ENCODE results near the gene MVK. TPM values are rescaled to one million over a fixed set of nuclear protein-coding genes. Genes with fewer than 3 reads are reported as not detected.
"Not testable (repeated sequence)": the region's sequence is repeated elsewhere in the genome, so short reads cannot be mapped to it uniquely, and the experiment has no call there.

MVK gene
- total RNA-seq, 1 donor from 2014 or later, result 6.7 TPM

DNA sequence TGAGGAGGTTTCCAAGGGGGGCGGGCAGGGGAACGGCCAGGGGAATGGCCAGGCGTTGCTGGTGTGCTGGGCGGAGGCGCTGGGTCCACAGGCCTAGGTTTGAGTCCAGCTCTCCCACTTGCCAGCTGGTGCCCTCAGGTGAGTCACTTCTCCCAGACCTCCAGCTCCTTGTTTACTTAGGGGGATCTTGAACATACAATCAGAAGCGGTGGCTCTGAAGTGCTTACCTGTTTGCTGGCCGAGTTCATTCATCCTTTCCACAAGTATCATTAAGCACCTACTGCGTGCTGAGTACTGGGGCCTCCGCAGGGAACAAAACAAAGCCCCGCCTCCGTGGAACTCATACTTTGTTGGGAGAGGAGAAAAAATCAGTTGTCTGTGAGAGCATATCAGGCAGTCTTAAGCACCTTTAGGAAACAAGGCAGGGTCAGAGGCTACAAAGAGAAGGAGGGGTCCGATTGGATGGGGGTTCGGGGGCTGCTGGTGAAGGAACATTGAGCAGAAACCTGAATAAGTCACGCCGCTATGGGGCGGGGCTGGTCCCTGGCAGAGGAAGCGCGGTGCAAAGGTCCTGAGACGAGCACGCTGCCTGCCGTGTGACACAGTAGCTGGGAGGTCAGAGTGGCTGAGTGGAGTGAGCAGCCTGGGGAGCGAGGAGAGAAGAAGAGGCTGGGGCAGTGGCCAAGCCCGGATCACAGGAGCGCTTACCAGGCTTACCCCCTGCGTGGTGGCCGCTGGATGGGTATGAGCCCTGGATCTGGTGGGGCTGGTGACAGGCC, 15.1 kb downstream of the MVK start:
- DNase-seq (ENCODE audit: low read depth in 2 of 2), result no peak

DNA sequence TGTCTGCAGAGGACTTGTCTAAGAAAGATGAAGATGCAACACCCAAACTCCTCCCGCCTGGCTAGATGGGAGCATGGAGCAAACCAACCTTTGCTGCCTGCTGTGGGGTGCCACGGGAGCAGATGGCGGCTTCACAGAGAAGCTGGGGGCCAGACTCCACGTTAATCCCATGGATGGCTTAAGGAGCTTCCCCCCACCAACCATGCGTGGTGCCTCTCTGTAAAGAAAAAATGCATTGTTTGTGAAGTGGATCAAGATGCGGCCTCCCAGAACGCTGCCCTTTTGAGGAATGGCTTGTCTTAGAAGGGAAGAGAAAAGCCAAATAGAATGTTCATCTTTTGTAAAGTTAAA, 15.6 kb downstream of the MVK start:
- DNase-seq (ENCODE audit: low read depth in 2 of 2), result no peak

DNA sequence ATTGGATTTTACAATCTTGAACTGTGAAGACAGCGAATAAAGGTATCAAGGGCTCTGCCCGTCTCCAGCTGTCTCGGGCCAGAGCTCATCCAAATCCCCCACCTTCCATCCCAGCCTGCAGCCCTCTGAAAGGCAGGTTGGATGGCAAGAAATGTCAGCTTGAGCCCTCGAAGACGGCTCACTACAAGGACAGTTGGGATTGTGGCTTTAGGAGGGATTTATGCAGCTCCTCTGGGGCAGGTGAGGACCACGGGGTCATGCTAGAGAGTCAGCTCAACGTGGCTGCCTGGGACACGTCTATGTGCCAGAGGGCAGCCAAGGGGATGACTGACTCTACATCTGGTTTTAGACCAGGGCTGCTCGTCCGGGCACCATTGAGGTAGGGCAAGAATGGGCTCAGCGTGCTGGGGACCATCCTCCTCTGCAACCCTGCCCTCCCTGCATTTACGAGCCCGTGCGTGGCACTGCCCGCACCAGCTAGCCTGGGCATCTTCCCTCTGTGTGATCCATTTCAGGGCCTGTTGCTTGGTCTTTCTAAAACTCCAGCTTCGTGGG, 16.2 kb downstream of the MVK start:
- DNase-seq (ENCODE audit: low read depth in 2 of 2), result no peak

DNA sequence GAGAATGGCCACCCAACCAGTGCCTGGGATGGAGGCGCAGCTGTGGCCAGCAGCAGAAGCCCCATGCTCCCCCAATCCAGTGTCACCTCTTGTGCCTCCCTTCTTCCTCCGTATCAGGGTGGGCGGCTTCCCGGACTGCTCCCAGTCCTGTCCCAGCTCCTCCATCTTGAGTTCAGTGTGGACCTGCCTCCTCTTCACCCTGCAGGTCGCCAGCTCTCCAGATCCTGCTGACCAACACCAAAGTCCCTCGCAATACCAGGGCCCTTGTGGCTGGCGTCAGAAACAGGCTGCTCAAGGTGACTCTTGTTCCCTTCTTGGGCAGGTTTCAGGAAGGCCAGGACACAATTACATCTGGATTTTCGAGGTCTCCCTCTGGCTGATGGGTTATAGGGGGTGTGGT, 17.0 kb downstream of the MVK start:
- no peak for DNase-seq (ENCODE audit: low read depth in 2 of 2)

DNA sequence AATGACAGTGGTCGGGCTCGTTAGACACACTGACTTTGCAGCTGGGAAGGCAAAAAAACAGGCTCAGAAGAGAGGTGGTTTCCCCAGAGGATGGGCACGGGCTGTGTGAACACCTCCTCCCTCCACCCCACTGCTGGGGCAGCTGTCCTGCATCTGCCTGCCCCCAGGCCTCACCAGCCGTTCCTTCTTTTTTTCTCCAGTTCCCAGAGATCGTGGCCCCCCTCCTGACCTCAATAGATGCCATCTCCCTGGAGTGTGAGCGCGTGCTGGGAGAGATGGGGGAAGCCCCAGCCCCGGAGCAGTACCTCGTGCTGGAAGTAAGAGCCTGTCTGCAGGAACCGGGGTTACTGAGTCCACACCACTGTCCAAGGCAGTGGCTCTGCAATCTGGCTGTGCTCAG, 17.4 kb downstream of the MVK start:
- no peak for DNase-seq (ENCODE audit: low read depth in 2 of 2)

DNA sequence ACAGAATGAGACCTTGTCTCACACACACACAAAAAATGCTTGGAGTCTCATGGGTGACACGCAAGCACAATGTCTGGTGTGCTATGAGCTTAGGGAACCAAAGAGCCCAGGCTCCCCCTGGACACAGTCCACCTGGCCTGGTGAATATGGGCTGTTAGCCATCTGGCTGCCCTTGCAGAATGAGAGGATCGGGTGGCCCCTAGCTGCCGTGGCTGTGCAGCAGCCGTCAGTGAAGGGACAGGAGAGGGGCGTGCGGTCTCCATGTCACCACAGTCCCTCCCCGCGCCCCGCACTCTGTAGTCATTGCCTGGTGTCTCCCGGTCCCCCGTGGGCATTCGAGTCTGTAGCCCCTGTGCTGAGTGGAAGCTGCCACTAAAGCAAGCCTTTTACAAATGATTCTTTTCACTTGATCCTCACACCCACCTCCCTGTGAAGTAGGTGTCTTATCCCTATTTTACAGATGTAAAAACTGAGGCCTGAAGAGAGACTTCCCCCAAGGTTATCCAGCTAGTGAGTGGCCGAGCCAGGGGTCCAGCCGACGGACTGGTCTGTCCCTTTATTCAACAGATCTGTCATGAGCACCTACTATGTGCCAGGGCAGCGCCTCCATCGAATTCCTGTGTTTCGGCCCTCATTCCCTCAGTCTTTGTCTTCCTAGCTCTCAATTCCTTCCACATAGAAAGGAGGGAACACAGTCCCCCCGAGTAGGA, 18.8 kb downstream of the MVK start:
- no peak for DNase-seq (ENCODE audit: low read depth in 2 of 2)

DNA sequence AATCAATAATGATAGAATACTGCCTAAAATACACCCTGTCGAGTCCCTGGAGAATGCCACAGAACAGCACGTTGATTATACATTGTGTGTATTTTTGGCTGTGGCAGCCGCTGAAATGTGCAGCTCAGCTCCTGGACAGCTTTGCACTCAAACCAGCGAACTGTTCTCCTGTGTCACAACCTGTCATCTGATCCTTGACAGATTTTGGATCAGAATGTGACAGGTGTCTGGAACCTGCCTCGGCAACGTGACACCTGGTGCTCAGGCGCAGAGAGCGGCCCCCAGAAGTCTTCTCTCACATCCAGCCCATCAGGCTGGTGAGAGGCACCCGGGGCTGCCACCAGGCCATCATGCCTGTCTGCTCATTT, 19.3 kb downstream of the MVK start:
- DNase-seq (ENCODE audit: low read depth in 2 of 2), result no peak

DNA sequence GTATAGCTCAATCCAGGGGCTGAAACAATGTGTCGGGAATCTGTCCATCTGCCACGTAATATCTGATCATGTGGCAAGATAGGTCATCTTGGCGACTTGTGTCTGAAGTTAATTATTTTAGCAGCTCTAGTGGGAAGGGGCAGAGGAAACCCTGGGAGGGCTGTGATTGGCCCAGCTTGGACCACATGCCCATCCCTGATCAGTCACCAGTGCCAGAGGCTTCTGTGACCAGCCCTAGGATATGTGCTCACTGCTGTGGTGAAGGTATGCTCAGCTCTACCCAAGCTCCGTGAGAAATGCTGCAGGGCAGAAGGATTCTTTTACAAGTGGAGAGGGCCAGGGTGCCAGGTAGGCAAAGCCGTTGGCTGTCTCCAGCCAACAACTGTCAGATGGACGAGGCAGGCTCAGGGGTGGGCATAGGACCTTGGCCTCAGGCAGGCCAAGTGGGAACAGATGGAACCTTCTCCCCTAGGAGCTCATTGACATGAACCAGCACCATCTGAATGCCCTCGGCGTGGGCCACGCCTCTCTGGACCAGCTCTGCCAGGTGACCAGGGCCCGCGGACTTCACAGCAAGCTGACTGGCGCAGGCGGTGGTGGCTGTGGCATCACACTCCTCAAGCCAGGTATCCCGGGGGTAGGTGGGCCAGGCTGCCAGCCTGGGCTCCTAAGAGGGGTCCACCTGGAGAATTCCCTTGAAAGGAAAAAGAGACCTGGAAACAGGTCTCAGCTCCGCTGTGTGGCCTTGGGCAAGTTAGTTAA, 21.1 kb downstream of the MVK start:
- no peak for DNase-seq (ENCODE audit: low read depth in 2 of 2)

DNA sequence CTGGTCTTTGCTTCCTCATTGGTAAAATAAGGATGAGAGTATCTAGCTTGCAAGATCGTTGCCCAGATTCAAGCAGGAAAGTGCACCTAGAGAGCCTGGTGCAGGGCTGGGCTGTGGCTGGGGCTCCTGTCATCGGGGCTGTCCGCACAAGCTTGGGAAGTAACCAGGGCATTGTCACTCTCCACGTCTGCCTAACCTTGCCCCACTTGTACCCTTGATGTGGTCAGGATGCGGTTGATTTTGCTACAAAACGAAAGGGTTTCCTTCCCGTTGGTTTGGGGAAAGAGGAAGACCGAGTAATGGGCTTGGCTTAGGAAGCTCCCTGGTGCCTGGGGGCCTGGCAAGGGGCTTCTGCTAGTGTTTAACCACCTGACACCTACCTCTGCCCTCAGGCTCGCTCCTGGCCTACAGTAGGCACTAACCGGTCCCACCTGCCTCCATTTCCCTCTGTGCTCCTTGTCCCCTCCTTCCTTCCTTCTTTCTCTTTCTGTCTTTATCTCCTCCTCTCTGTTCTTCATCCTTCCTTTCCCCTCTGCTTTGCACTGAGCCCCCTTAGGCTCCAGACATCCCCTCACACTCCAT, 21.8 kb downstream of the MVK start:
- DNase-seq (ENCODE audit: low read depth in 2 of 2), result no peak

DNA sequence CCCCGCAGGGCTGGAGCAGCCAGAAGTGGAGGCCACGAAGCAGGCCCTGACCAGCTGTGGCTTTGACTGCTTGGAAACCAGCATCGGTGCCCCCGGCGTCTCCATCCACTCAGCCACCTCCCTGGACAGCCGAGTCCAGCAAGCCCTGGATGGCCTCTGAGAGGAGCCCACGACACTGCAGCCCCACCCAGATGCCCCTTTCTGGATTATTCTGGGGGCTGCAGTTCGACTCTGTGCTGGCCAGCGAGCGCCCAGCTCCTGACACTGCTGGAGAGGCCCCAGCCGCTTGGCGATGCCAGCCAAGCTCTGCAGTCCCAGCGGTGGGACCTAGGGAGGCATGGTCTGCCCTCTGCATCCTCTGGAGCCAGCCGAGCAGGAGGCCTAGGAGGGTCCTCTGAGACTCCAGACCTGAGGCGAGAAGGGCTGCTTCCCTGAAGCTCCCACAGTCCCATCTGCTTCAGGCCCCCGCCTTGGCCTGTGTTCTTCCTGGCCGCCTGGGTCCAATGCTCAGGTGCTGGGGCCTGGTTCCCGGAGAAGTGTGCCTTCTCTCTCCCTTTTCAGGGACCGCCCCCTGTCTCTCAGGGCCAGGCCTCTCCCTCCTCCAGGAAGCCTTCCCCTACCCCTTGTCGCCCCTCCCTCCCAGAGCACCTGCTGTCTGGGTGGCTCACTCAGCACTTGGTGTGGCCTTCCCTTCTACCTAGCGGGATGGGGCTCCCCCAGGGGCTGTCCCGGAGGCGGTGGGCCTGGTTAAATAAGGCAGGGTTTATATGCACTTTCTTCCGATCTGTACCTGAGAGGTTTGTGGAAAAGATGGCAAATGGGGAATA, 23.0 kb downstream of the MVK start:
- no peak for DNase-seq (ENCODE audit: low read depth in 2 of 2)

DNA sequence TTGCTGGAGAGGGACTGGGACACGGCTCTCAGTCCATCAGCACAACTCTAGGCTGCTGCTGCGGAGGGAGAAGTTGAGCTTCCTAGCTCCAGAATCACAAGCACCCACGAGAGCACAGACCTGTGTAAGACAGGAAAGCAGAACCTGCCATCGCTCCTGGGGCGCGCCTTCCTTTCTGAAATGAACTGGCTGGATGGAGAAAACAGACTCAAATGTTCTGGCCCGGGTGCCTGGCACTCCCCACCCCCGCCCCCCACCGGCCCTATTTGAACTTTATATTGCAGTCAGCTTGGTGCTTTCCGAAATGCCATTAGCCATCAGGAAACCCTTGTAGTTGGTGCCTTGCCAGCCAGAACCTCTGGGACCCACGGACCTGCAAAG, 23.8 kb downstream of the MVK start:
- no peak for DNase-seq (ENCODE audit: low read depth in 2 of 2)

DNA sequence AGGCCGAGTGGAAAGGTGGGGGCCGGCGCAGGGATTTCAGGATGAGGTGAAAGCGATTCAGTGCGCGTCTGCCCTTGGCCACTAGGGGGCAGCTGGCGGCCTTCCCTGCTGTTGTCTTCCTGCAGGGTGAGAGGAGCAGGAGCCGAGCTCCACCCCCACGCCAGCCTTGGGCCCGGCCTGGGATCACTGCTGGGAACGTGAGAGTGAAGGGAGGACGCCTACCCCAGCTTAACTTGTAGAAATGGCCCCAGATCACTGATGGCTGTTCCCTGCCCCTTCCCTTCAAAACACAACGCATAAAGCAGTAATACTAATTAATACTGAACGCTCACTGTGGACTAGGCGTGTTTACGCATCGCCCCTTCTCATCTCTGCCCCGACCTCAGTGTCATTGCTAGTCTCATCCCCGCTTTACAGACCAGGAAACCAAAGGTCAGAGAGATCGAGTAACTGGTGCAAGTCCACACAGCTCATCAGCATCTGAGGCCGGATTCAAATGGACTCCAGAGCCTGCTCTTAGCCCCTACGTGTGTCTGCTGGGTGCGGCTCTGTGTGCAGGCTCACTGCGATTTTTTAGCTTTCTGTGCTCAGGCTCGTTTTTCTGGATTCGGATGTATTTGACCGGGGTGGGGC, 24.3 kb downstream of the MVK start:
- DNase-seq (ENCODE audit: low read depth in 2 of 2), result peak; percentile 81 to 86

DNA sequence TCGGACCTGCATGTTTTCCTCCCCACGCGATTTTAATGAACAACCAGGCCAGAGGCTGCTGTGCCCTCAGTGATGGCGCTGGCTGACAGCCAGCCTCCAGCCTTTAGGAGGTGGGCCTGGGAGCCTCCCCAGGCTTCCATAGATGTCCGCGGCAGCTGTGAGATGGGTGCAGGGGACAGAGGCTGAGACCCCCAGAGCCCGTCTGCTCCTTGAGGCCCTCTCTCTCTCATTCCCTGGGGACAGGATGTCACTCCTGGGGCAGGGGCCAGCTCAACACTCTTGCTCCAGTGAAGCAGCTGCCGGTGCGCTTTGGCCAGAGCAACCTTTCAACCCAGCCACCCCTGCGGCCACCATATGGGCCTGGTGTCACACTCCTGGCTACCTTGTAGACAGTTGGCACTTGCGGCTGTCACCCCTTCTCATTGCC, 24.8 kb downstream of the MVK start:
- DNase-seq (ENCODE audit: low read depth in 2 of 2), result no peak

DNA sequence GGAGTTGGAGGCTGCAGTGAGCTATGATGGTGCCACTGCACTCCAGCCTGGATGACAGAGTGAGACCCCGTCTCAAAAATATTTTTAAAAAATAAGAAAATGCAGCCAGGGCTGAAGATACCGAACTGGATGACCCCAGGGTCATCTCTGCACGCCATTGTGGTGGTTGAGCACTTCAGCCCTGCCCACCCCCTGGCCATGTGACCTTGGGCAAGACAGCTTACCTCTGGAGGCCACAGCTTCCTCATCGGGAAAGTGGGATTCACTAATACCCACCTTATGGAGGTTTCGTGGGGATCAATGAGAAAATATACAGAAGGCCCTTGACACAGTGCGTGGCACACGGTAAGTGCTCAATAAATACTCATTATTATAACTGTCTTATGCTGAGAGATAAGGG, 25.5 kb downstream of the MVK start:
- no peak for DNase-seq (ENCODE audit: low read depth in 2 of 2)

DNA sequence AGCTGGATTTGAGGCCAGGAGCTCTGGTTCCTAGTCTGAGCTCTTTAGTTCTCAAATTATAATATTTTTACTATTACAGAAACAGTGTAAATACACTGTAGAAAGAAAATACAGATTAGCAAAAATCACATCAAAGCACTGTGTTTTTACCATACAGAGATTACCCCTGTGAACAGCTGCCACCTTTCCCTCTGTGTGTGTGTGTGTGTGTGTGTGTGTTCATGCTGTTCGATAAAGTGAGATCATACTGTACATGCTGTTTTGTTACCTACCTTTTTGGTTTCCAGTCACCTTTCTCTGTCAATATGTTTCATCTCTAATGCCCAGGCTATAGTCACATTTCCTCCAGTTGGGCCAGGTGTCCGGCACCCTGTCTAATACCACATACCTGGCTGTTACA, 26.9 kb downstream of the MVK start:
- no peak for DNase-seq (ENCODE audit: low read depth in 2 of 2)

DNA sequence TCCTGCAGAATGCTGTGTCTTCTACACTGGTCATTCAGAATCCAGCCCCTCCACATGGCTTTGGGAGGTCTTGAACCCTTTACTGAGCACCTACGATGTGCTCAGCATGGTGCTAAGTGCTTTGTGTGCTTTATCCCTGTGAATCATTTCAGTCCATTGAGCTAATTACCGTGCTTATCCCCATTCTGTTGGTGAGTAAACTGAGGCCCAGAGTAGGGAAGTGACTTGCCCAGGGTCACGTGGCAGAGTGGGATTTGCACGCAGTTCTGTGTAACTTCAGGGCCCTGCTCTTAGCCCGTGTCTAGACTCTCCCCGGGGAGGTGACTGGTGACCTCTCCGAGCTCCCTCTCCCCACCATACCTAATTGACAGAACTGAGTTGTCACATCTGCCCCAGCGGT, 27.4 kb downstream of the MVK start:
- DNase-seq (ENCODE audit: low read depth in 2 of 2), result no peak

DNA sequence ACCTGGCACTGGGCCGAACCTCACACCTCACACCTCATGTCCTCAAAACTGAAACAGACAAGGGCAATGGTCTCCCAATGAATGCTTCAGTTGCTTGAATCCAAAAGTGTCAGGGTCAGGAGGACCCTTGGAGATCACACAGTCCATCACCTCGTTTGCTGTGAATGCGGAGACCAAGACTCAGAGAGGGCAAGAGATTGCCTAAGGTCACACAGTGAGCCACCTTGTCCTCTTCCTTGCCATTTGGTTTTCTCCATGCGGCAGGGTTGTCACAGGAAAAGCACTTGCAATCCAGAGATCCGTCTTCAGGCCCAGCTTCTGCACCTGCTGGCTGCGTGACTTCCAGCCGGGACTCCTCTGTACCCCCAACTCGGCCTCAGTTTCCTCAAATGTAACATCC, 28.0 kb downstream of the MVK start:
- no peak for DNase-seq (ENCODE audit: low read depth in 2 of 2)

DNA sequence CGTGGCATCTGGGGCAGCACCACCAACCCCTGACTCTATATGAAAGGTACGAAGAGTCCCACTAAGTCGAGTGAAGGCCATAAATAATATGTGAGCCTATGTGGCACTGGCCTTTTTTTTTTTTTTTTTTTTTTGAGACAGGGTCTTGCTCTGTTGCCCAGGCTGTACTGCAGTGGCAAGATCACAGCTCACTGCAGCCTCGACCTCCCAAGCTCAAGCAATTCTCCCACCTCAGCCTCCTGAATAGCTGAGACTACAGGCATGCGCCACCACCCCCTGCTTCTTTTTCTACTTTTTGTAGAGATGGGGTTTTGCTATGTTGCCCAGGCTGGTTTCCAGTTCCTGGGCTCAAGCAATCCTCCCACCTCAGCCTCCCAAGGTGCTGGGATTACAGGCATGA, 28.5 kb downstream of the MVK start:
- DNase-seq (ENCODE audit: low read depth in 2 of 2), result not testable (repeated sequence)

DNA sequence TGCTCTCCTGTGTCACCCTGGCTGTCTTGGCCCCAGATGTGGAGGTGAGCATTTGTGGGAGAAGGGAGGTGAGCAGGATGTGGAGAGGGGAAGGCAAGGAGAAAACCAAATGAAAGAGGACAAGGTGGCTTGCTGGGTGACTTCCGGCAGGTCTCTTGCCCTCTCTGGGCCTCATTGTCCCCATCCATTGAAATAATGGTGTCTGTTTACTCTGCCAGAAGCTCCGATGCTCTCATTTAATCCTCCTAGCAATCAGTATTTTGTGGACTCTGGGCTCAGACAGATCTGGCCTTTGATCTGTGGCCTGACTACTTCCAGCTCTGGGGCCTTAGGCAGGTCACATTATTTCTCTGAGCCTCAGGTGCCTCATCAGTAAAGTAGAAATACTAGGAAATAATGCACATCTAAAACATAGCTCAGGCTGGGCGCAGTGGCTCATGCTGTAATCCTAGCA, 30.6 kb downstream of the MVK start:
- no peak for DNase-seq (ENCODE audit: low read depth in 2 of 2)

DNA sequence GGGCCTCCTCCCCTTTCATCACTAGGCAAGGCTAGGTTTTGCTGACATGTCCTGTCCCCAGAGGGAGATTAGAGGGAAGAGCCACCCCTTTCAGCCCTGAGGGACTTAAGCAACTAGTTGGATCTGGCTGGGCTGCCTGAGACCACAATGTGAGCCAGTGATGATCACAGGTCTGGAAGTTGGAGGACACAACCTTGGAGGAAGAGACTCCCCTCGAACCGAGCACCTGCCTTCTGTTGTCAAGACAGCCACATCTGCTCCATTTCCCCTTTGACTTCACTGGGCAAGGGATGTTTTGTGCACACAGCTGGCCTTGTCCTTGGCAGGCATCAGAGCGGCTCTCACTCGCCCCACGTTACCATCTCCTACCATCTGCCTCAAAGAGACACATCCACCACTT, 31.4 kb downstream of the MVK start:
- DNase-seq (ENCODE audit: low read depth in 2 of 2), result no peak
